ENCODE results near the gene PIAS2.

Gene PIAS2

DNA sequence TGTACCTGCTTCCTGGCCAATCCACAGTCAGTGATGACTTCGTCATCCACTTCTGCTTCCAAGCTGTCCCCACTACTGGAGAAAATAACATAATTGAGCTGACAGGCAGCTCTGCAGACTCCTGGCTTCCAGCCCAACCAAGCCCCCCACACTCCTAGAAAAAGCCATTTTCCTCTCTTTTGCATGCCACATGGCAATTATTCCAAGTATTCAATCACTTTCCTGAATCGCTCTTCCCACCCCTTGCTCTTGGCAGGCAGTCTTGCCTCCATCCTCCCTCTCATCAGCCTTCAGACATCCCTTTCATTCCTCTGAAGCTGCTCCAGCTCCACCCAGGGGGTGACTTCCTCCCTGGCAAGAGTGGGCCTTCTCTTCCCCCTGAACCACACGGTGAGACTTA lies 146.2 kb downstream of the PIAS2 start:
- DNase-seq (ENCODE audit: low spot score) (no peak), ATAC-seq (ENCODE audit: low read depth) (no peak)
- no peak overlapping the region for H3K4me3 ChIP-seq (ENCODE audit: severe bottlenecking)
- H3K9me3 ChIP-seq (ENCODE audit: severe bottlenecking): no peaks in the 10 kb centered on the region
- no peaks in the 10 kb centered on the region for H3K27me3 ChIP-seq (ENCODE audit: insufficient read depth, poor library complexity, severe bottlenecking)
- H3K27ac ChIP-seq (ENCODE audit: poor library complexity, severe bottlenecking): no peak overlapping the region
- no peaks in the 10 kb centered on the region for H3K36me3 ChIP-seq (ENCODE audit: low read depth)
- TF ChIP-seq, protein P1, sequence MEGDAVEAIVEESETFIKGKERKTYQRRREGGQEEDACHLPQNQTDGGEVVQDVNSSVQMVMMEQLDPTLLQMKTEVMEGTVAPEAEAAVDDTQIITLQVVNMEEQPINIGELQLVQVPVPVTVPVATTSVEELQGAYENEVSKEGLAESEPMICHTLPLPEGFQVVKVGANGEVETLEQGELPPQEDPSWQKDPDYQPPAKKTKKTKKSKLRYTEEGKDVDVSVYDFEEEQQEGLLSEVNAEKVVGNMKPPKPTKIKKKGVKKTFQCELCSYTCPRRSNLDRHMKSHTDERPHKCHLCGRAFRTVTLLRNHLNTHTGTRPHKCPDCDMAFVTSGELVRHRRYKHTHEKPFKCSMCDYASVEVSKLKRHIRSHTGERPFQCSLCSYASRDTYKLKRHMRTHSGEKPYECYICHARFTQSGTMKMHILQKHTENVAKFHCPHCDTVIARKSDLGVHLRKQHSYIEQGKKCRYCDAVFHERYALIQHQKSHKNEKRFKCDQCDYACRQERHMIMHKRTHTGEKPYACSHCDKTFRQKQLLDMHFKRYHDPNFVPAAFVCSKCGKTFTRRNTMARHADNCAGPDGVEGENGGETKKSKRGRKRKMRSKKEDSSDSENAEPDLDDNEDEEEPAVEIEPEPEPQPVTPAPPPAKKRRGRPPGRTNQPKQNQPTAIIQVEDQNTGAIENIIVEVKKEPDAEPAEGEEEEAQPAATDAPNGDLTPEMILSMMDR (IDR thresholded peaks at IDR 0.05; ENCODE audit: poor library complexity, severe bottlenecking): no peak
- no peaks in the 10 kb centered on the region for H3K4me1 ChIP-seq (ENCODE audit: insufficient read depth, poor library complexity, severe bottlenecking)

DNA sequence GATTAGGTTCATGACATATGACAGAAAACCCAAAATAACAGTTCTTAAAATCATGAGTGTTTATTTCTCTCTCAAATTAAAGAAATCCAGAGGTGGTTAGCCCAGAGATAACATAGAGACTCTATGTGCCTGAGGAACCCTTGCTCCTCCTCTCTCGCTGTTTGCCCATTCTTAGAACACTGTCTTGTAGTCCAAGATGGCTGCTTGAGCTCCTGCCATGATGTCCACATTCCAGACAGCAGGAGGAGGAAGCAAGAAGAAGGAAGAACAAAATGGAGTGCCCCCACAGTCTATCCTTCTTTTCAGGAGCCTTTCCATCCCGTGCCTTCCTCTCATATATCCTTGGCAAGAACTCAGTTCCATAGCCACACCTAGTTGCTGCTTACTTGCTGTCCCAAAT lies 146.6 kb downstream of the PIAS2 start:
- TF ChIP-seq, protein P1 (IDR thresholded peaks at IDR 0.05; ENCODE audit: poor library complexity, severe bottlenecking): no peak
- no peaks in the 10 kb centered on the region for H3K27me3 ChIP-seq (ENCODE audit: insufficient read depth, poor library complexity, severe bottlenecking)
- ATAC-seq (ENCODE audit: low read depth) (no peak), DNase-seq (ENCODE audit: low spot score) (no peak)
- H3K4me3 ChIP-seq (ENCODE audit: severe bottlenecking): no peak overlapping the region
- no peaks in the 10 kb centered on the region for H3K9me3 ChIP-seq (ENCODE audit: severe bottlenecking)
- H3K4me1 ChIP-seq (ENCODE audit: insufficient read depth, poor library complexity, severe bottlenecking): no peaks in the 10 kb centered on the region
- no peak overlapping the region for H3K27ac ChIP-seq (ENCODE audit: poor library complexity, severe bottlenecking)
- H3K36me3 ChIP-seq (ENCODE audit: low read depth): no peaks in the 10 kb centered on the region

DNA sequence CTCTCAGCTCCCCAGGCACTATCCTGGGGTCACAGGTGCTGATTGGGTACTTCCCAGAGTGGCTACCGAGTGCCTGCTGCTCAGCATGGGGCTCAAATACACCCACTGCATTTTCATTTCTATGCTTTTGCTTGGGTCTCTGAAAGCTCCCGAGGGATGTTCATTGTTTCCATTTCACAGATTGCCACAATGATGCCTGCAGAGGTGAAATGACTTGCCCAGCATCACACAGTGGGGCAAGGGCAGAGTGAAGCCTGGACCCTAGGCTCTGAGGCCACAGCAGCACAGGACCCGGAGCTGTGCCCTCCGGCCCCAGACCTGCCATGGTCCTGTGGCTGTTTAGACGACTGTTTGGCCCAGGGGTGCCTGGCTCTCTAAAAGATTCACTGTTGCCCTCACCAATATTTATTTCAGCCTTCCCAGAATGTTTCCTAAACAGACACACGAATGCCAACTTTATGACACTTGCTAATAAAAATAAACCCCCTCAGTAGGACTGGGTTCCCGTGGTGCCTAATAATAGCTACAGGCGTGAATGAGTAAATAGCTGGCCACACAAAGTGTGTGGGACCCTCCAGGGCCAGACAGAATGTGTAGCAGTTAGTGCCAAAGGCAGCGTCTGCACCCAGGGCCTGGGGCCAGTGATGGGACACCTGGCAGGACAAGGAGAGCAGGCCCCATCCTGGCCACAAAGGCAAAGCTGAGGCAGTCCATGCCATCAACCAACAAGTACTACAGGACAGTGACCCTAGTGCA lies 149.0 kb downstream of the PIAS2 start:
- TF ChIP-seq, protein P1 (IDR thresholded peaks at IDR 0.05; ENCODE audit: poor library complexity, severe bottlenecking): no peak
- no peaks in the 10 kb centered on the region for H3K4me1 ChIP-seq (ENCODE audit: insufficient read depth, poor library complexity, severe bottlenecking)
- H3K9me3 ChIP-seq (ENCODE audit: severe bottlenecking): no peaks in the 10 kb centered on the region
- DNase-seq (ENCODE audit: low spot score) (no peak), ATAC-seq (ENCODE audit: low read depth) (no peak)
- no peaks in the 10 kb centered on the region for H3K36me3 ChIP-seq (ENCODE audit: low read depth)
- no peak overlapping the region for H3K4me3 ChIP-seq (ENCODE audit: severe bottlenecking)
- H3K27me3 ChIP-seq (ENCODE audit: insufficient read depth, poor library complexity, severe bottlenecking): no peaks in the 10 kb centered on the region
- no peak overlapping the region for H3K27ac ChIP-seq (ENCODE audit: poor library complexity, severe bottlenecking)

DNA sequence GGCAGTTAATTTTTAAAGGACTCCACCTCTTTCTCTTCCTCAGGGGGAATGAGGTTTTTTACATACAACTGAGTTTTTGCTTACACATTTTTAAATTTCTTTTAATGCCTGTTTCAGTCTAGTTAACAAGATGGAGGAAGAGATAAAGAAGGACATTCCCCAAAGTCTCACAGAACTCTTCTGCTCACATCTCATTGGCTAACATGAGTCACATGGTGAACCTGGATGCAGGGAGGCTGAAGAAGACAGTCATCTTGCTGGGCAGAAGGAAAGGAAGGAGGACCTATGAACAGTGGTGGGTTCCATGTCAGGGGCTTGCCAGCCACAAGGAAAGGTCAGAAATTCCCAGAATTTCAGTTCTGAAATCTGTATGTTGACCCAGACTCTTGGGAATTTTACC lies 150.1 kb downstream of the PIAS2 start:
- Histone ChIP-seq H3K27ac (ENCODE audit: poor library complexity, severe bottlenecking) (no peak overlapping the region), H3K4me3 (ENCODE audit: severe bottlenecking) (no peak overlapping the region), H3K9me3 (ENCODE audit: severe bottlenecking) (no peaks in the 10 kb centered on the region), H3K4me1 (ENCODE audit: insufficient read depth, poor library complexity, severe bottlenecking) (no peaks in the 10 kb centered on the region), H3K36me3 (ENCODE audit: low read depth) (no peaks in the 10 kb centered on the region), H3K27me3 (ENCODE audit: insufficient read depth, poor library complexity, severe bottlenecking) (no peaks in the 10 kb centered on the region)
- DNase-seq (ENCODE audit: low spot score): no peak
- TF ChIP-seq, protein P1 (IDR thresholded peaks at IDR 0.05; ENCODE audit: poor library complexity, severe bottlenecking): no peak
- ATAC-seq (ENCODE audit: low read depth): no peak

DNA sequence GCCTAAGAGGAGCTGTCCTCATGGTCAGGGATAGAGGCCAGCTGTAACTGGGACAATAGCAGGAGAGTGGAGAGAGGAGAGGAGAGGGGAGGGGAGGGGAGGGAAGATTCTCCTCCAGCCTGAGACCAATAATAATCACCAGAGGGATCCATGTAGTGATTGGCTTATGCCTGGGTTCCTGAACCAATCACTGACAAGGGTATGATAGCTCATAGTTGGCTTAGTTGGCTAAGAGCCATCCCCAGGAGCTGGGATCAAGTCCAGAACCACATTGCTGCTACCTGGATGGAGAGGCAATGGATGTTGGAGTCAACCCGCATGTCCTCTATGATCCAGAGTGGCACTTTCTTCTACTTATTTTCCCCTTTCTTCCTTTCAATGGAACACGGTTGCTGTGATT lies 152.7 kb downstream of the PIAS2 start:
- H3K27me3 ChIP-seq (ENCODE audit: insufficient read depth, poor library complexity, severe bottlenecking): peaks cover 18% of the 10 kb centered on the region
- no peak for ATAC-seq (ENCODE audit: low read depth)
- no peaks in the 10 kb centered on the region for H3K4me1 ChIP-seq (ENCODE audit: insufficient read depth, poor library complexity, severe bottlenecking)
- TF ChIP-seq, protein P1 (IDR thresholded peaks at IDR 0.05; ENCODE audit: poor library complexity, severe bottlenecking): no peak
- no peak overlapping the region for H3K27ac ChIP-seq (ENCODE audit: poor library complexity, severe bottlenecking)
- no peak overlapping the region for H3K4me3 ChIP-seq (ENCODE audit: severe bottlenecking)
- H3K36me3 ChIP-seq (ENCODE audit: low read depth): no peaks in the 10 kb centered on the region
- DNase-seq (ENCODE audit: low spot score): no peak
- H3K9me3 ChIP-seq (ENCODE audit: severe bottlenecking): no peaks in the 10 kb centered on the region

Data from RWPE2 (cell line).